Activated CD4-positive, alpha-beta T cell treated with anti-CD3 and anti-CD28 coated beads, Interleukin-2, Interleukin-6, amounts not matched to agents 100 ng/mL and 50 ng/mL, durations not matched to agents 16 hours and 8 hours (primary cell): ENCODE measurements around the gene HS3ST4.

Experiments used
- DNase-seq: peaks from one replicate; pipeline ENCODE4 v3.0.0-alpha.2; 2020

The HS3ST4 gene

GRCh38 chr16:25828510-25828909 is 136.8 kb downstream of the HS3ST4 start:
- DNase-seq: no peak

GRCh38 chr16:25832291-25832690 is 140.5 kb downstream of the HS3ST4 start:
- DNase-seq: no peak

GRCh38 chr16:25834101-25834500 is 142.3 kb downstream of the HS3ST4 start:
- DNase-seq: no peak

- DNase-seq: no peak
Measured at GRCh38 chr16:25835126-25835525, 143.4 kb downstream of the HS3ST4 start.

- peak; percentile 58 for DNase-seq
Measured at GRCh38 chr16:25838724-25839186, 147.0 kb downstream of the HS3ST4 start.

GRCh38 chr16:25841761-25842160 is 150.0 kb downstream of the HS3ST4 start:
- no peak for DNase-seq

- DNase-seq: no peak
Measured at GRCh38 chr16:25845901-25846300, 154.1 kb downstream of the HS3ST4 start.

- no peak for DNase-seq
Measured at GRCh38 chr16:25854141-25854540, 162.4 kb downstream of the HS3ST4 start.

GRCh38 chr16:25855063-25855462 is 163.3 kb downstream of the HS3ST4 start:
- DNase-seq: no peak

- no peak for DNase-seq
Measured at GRCh38 chr16:25855818-25856217, 164.1 kb downstream of the HS3ST4 start.

- no peak for DNase-seq
Measured at GRCh38 chr16:25859645-25860044, 167.9 kb downstream of the HS3ST4 start.

- DNase-seq: no peak
Measured at GRCh38 chr16:25867041-25867440, 175.3 kb downstream of the HS3ST4 start.

- DNase-seq: no peak
Measured at GRCh38 chr16:25868106-25868505, 176.3 kb downstream of the HS3ST4 start.

- DNase-seq: no peak
Measured at GRCh38 chr16:25868706-25869370, 177.1 kb downstream of the HS3ST4 start.

- no peak for DNase-seq
Measured at GRCh38 chr16:25872369-25873070, 180.8 kb downstream of the HS3ST4 start.

GRCh38 chr16:25874196-25874595 is 182.4 kb downstream of the HS3ST4 start:
- DNase-seq: no peak

GRCh38 chr16:25875956-25876598 is 184.3 kb downstream of the HS3ST4 start:
- no peak for DNase-seq

GRCh38 chr16:25877103-25877502 is 185.3 kb downstream of the HS3ST4 start:
- no peak for DNase-seq

- no peak for DNase-seq
Measured at GRCh38 chr16:25886598-25886997, 194.8 kb downstream of the HS3ST4 start.

- DNase-seq: no peak
Measured at GRCh38 chr16:25888868-25889267, 197.1 kb downstream of the HS3ST4 start.

GRCh38 chr16:25893332-25893731 is 201.6 kb downstream of the HS3ST4 start:
- no peak for DNase-seq

- no peak for DNase-seq
Measured at GRCh38 chr16:25894093-25894492, 202.3 kb downstream of the HS3ST4 start.

GRCh38 chr16:25895380-25895779 is 203.6 kb downstream of the HS3ST4 start:
- no peak for DNase-seq

- DNase-seq: no peak
Measured at GRCh38 chr16:25896411-25896810, 204.7 kb downstream of the HS3ST4 start.
